Measurements from ENCODE around the gene ELMOD1.

Gene ELMOD1

DNA sequence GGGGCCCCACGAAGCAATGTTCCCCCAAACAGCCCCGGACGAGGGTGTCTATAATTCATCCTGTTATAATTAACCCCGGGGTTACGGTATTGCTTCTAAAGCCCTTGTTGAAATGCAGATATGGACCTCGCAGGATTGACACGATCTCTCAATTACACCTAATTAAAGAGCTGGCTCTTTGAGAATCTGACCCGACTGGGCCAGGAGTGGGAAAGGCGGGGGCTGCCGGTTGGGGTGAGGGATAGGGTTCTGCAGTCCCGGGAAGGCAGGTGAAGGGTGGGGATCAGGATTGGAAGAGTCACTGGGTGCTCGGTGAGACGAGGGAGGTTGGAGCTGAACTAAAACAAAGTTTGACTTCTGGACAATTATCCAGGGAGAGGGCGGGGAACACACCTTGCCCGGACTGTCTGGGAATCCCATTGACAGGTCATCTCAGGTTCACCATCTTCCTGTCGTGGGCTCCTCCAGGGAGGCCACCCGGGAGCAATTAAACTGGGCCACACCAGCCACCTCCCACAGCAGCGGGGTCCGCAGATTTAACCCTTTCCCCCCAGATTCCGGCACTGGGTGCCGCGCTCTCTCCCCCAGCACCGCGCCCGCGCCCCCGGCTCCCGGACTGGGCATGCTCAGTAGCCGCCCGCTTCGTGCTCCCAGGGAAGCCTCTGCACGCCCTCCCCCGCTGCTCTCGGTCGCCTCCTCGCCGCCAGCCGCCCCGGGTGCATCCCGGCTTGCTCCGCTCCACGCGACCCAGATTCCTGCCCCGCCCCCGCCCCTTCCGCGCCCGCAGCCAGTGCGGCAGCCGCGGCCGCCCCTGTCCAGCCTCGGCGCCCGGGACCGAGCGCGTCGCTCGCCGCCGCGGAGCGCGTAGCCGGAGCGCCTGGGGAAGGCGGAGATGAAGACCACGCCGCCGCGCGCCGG, at the start of gene ELMOD1:
Gene ELMOD1 (plus strand): TSS at position 688 of the 918 bp plus-strand sequence. CDS start 27,043 bp downstream, outside the sequence.
- peak; percentile 65 for DNase-seq (ENCODE audit: low spot score)
- TF ChIP-seq, protein P1, sequence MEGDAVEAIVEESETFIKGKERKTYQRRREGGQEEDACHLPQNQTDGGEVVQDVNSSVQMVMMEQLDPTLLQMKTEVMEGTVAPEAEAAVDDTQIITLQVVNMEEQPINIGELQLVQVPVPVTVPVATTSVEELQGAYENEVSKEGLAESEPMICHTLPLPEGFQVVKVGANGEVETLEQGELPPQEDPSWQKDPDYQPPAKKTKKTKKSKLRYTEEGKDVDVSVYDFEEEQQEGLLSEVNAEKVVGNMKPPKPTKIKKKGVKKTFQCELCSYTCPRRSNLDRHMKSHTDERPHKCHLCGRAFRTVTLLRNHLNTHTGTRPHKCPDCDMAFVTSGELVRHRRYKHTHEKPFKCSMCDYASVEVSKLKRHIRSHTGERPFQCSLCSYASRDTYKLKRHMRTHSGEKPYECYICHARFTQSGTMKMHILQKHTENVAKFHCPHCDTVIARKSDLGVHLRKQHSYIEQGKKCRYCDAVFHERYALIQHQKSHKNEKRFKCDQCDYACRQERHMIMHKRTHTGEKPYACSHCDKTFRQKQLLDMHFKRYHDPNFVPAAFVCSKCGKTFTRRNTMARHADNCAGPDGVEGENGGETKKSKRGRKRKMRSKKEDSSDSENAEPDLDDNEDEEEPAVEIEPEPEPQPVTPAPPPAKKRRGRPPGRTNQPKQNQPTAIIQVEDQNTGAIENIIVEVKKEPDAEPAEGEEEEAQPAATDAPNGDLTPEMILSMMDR (IDR thresholded peaks at IDR 0.05; ENCODE audit: extremely low read depth, insufficient read depth, missing control alignments) = no peak
- in situ Hi-C loops (cut with MboI; ENCODE audit: low pct_unique_long_range_greater_than_20kb, low sequenced_read_pairs, unreplicated experiment) = no loop called here

DNA sequence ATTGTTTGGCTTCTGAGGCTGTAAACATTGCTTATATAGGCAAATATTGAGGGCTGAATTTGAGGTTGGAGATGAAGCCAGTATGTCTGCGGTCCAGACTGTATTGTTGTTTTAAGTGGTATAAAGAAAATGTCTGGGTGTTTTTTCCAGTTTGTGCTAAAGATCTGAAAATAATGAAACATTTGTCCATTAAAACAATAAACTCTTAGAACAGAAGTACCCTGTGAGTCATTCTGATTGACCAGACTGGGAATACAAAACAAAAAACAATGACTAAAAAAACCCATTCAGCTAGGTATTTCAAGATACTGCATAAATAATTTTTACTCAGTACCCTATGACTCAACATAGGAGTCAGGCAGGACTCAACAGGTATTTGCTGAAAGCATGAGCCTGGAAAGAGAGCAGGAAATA, 45.8 kb upstream of the ELMOD1 start:
- no peak for DNase-seq (ENCODE audit: low spot score)
- TF ChIP-seq, protein P1 (IDR thresholded peaks at IDR 0.05; ENCODE audit: extremely low read depth, insufficient read depth, missing control alignments) = no peak
- in situ Hi-C loops (cut with MboI; ENCODE audit: low pct_unique_long_range_greater_than_20kb, low sequenced_read_pairs, unreplicated experiment) = no loop called here

DNA sequence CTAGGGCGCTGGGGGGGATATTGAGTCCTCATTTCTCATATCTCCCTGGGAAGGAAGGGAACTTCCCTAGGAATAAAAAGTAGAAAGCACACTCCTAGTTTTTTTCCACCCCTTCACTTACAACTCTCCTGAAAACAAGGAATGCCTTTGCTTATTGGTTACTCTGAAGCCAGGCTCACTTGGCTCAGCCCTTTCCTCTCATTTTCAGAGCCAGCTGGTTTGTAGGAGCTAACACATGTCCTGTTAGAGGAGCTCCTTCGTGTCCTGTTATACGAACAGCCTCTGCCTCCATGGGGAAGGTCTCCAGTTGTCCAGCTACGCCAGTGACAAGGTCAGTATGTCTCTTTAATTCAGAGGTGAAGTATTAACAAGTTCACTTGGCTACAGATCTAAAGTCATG, 43.0 kb upstream of the ELMOD1 start:
- TF ChIP-seq, protein P1 (IDR thresholded peaks at IDR 0.05; ENCODE audit: extremely low read depth, insufficient read depth, missing control alignments) = no peak
- in situ Hi-C loops (cut with MboI; ENCODE audit: low pct_unique_long_range_greater_than_20kb, low sequenced_read_pairs, unreplicated experiment) = no loop called here
- no peak for DNase-seq (ENCODE audit: low spot score)

DNA sequence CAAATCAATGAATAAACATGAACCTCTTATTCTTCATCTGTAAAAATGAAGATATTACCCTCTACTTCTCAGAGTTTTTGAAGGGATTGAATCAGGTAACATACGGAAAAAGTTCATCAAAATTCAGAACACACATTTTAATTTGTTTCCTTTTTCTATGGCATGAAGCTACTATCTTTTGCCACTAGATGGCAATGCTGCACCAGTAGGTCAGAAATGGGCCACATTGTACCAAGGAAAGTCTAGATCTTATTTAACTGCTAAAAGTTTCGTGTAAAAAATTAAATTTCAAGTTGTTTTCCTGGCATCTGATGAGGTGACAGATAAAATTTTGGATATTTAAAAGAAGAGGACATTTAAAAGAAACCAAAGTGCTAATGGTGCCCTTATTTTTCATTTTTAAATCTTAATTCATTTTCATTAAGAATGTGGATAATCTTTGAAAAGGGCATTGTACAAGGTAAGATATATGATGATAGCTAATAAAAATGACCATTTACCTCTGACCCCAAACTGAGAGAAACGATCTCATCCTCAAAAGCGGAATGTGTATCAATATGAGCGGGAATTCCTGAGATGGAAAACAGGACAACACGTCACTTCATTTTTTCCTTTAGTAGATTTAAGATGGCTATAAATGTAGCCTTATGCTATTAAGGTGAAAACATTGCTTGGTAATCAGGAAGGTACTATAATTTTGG, 41.5 kb upstream of the ELMOD1 start:
- TF ChIP-seq, protein P1 (IDR thresholded peaks at IDR 0.05; ENCODE audit: extremely low read depth, insufficient read depth, missing control alignments) = peak; percentile 77
- in situ Hi-C loops (cut with MboI; ENCODE audit: low pct_unique_long_range_greater_than_20kb, low sequenced_read_pairs, unreplicated experiment) = no loop called here
- DNase-seq (ENCODE audit: low spot score) = peak; percentile 31

DNA sequence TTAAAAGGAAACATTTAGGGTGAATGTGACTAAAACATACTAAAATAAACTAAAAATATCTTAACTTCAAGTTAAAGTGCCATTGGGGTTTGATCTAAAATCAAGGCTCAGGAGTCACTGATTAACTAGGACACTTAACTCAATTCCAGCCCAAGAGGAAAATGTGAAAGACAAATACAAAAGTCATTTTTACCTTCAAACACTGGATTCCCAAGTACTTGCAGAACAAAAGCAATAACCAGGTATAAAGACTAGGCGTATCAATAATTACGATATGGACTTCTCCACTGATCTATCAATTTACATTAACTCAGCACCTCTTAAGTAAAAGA, 41.0 kb upstream of the ELMOD1 start:
- TF ChIP-seq, protein P1 (IDR thresholded peaks at IDR 0.05; ENCODE audit: extremely low read depth, insufficient read depth, missing control alignments) = no peak
- DNase-seq (ENCODE audit: low spot score) = no peak
- in situ Hi-C loops (cut with MboI; ENCODE audit: low pct_unique_long_range_greater_than_20kb, low sequenced_read_pairs, unreplicated experiment) = loop anchor here (25.0 kb wide), 1 partner anchor 337 kb away; no protein-coding TSS in a partner anchor

DNA sequence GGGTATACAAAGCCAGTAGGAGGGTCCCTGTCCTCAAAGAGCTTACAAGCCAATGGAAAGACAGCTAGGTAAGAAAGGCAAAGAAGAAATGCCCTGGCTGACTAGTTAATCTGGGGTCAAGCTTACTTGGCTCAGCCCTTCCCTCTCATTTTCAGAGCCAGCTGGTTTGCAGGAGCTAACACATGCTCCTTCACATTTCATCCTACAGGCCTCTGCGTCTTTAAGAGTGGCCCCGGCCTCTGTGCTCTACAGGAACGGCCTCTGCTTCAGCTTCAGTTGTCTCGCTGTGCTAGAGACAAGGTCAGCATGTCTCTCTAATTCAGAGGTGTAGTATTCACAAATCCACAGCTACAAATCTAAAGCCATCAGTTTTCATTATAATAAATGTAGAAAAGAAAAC, 40.6 kb upstream of the ELMOD1 start:
- DNase-seq (ENCODE audit: low spot score) = no peak
- TF ChIP-seq, protein P1 (IDR thresholded peaks at IDR 0.05; ENCODE audit: extremely low read depth, insufficient read depth, missing control alignments) = no peak
- in situ Hi-C loops (cut with MboI; ENCODE audit: low pct_unique_long_range_greater_than_20kb, low sequenced_read_pairs, unreplicated experiment) = loop anchor here (25.0 kb wide), 1 partner anchor 337 kb away; no protein-coding TSS in a partner anchor

Data from GM13977 (cell line).